K562 (cell line): Measurements from ENCODE around the gene RFWD3. TPM values are rescaled to one million over a fixed set of nuclear protein-coding genes. Genes with fewer than 3 reads are reported as not detected.

Experiments used
- ATAC-seq: fragments of 200-7000 bp; cut with Tn5 transposase; 3 replicates; pipeline ENCODE4 v1.9.1; 2020; ENCODE audit warnings: moderate library complexity
- BruUV-seq: library from RNA; stranded (reverse); fragments of 400-500 nt; replicated peaks from 2 replicates; lab custom pipeline; 2021; lab: Mats Ljungman, UMichigan
- CTCF ChIA-PET: fragments of 300-600 bp; formaldehyde crosslinking; extraction: SDS; loops from one replicate; lab custom pipeline; 2021; ENCODE audit warnings: low intra/inter-chr PET ratio; lab: Yijun Ruan, JAX
- POLR2A ChIA-PET: fragments of 300-600, 350-650 bp; sonication (Branson Sonifier 250); formaldehyde crosslinking; extraction: SDS; loops from one replicate; lab custom pipeline; 2021; ENCODE audit warnings: antibody characterized with exemption, inconsistent platforms; lab: Yijun Ruan, JAX
- DNase-seq, 4 experiments: peaks; one replicate each; pipeline versions ENCODE4 v3.0.0 to v3.0.0-alpha.2; 2011 to 2018; ENCODE audit warnings: low spot score in 3 of 4, mixed read lengths in 3 of 4; ENCODE audit errors: extremely low read depth in 1 of 4
- FAIRE-seq: peaks from 2 replicates; lab custom pipeline; 2011; peaks lifted over from hg19 to GRCh38; lab: Jason Lieb, UNC
- H2AFZ ChIP-seq: 2 replicates; pipeline ENCODE4 v1.6.0; 2011; ENCODE audit warnings: low read depth, low read length, control low read depth, inconsistent platforms
- H3K27ac ChIP-seq: fragments of 200-600 bp; 3 replicates; pipeline ENCODE4 v1.8.0; 2011; ENCODE audit warnings: low read depth, mild to moderate bottlenecking, control low read depth, inconsistent platforms, low read length, moderate library complexity, mixed read lengths; ENCODE audit errors: extremely low read depth
- H3K27me3 ChIP-seq, 2 experiments: fragments of 300-600 bp in 1 of 2; 2 replicates in 1 of 2; 3 replicates in 1 of 2; pipeline versions ENCODE4 v1.6.0 to v1.8.0; 2011; ENCODE audit warnings: inconsistent platforms in 2 of 2, low read length in 2 of 2, mild to moderate bottlenecking in 1 of 2, mixed read lengths in 1 of 2, moderate library complexity in 1 of 2; ENCODE audit not compliant: control insufficient read depth in 2 of 2, insufficient read depth in 2 of 2
- H3K36me3 ChIP-seq: fragments of 300-600 bp; 3 replicates; pipeline ENCODE4 v1.8.0; 2011; ENCODE audit warnings: mild to moderate bottlenecking, low read length, inconsistent platforms; ENCODE audit not compliant: control insufficient read depth, insufficient read depth
- H3K4me1 ChIP-seq, 2 experiments: fragments of 200-600 bp in 1 of 2; replicated peaks in 1 of 2; 2 replicates in 1 of 2; 3 replicates in 1 of 2; pipeline versions ENCODE4 v1.5.1 to v1.8.0; 2011; ENCODE audit warnings: inconsistent platforms in 2 of 2, low read length in 2 of 2, mild to moderate bottlenecking in 1 of 2, mixed read lengths in 1 of 2, moderate library complexity in 1 of 2; ENCODE audit not compliant: control insufficient read depth in 2 of 2, insufficient read depth in 2 of 2
- H3K4me2 ChIP-seq: 2 replicates; pipeline ENCODE4 v1.6.1; 2011; ENCODE audit warnings: low read length, control low read depth, inconsistent platforms, mixed read lengths; ENCODE audit not compliant: insufficient read depth
- H3K4me3 ChIP-seq: fragments of 200-600 bp; sonication (generic), shearing (Covaris generic); 2 replicates; pipeline ENCODE4 v1.5.1; 2016; ENCODE audit warnings: control low read depth, inconsistent platforms
- H3K79me2 ChIP-seq: fragments of 200-600 bp; 3 replicates; pipeline ENCODE4 v1.8.0; 2011; ENCODE audit warnings: low read length, inconsistent platforms; ENCODE audit not compliant: control insufficient read depth, insufficient read depth
- H3K9ac ChIP-seq, 2 experiments: 2 replicates each; pipeline versions ENCODE4 v1.6.0 to v1.6.1; 2011; ENCODE audit warnings: low read depth in 2 of 2, low read length in 2 of 2, control low read depth in 1 of 2, inconsistent platforms in 1 of 2, mild to moderate bottlenecking in 1 of 2, mixed read lengths in 1 of 2; ENCODE audit not compliant: insufficient read depth in 1 of 2
- H3K9me1 ChIP-seq: one replicate; pipeline ENCODE4 v1.6.0; 2011; ENCODE audit warnings: inconsistent platforms, mild to moderate bottlenecking, low read length, moderate library complexity; ENCODE audit not compliant: control insufficient read depth, insufficient read depth
- H3K9me3 ChIP-seq: replicated peaks from 2 replicates; pipeline ENCODE4 v1.5.1; 2011; ENCODE audit warnings: low read depth, low read length, inconsistent platforms; ENCODE audit not compliant: control insufficient read depth, insufficient read depth
- H4K20me1 ChIP-seq: replicated peaks from 2 replicates; pipeline ENCODE4 v1.6.1; 2011; ENCODE audit warnings: low read length, inconsistent platforms, mixed read lengths; ENCODE audit not compliant: control insufficient read depth, insufficient read depth
- BCL6 ChIP-seq: fragments of 250-450 bp; sonication (Bioruptor Pico); IDR thresholded peaks from 2 replicates; pipeline ENCODE4 v1.4.0; 2020
- CAMTA2 ChIP-seq: fragments of 250-450 bp; sonication (Bioruptor Pico); conservative IDR thresholded peaks from 2 replicates; pipeline ENCODE4 v1.5.1; 2022
- EZH2 ChIP-seq: IDR thresholded peaks from 2 replicates; pipeline ENCODE4 v1.6.1; 2012; ENCODE audit warnings: low read depth, mild to moderate bottlenecking, inconsistent platforms, low read length, borderline replicate concordance
- NFRKB ChIP-seq: fragments of 450-650 bp; IDR thresholded peaks from 2 replicates; pipeline ENCODE4 v1.6.1; 2016; ENCODE audit warnings: low read depth
- RNF2 ChIP-seq: sonication (generic); IDR thresholded peaks from 2 replicates; pipeline ENCODE4 v1.6.1; 2016
- ZFP30 ChIP-seq: fragments of 250-450 bp; sonication (Bioruptor Pico); IDR thresholded peaks from 2 replicates; pipeline ENCODE4 v1.8.0; 2022; ENCODE audit warnings: moderate library complexity, mild to moderate bottlenecking, inconsistent platforms, borderline replicate concordance
- ZNF165 ChIP-seq: fragments of 250-450 bp; sonication (Bioruptor Pico); IDR thresholded peaks from 2 replicates; pipeline ENCODE4 v1.4.0; 2020; ENCODE audit warnings: borderline replicate concordance
- ZNF197 ChIP-seq: fragments of 200-800 bp; sonication (Bioruptor generic); IDR thresholded peaks from 2 replicates; pipeline ENCODE4 v1.6.1; 2016; ENCODE audit warnings: low read depth, missing genetic modification characterization, missing compliant biosample characterization
- ZNF347 ChIP-seq: fragments of 450-650 bp; formaldehyde crosslinking; IDR thresholded peaks from 2 replicates; pipeline ENCODE4 v1.4.0; 2020; ENCODE audit warnings: low read depth, mild to moderate bottlenecking, moderate library complexity
- WGBS: fragments of 100-300 bp; shearing (Covaris generic); methylation state at CpG from one replicate; pipeline ENCODE4 v1.1.6; 2016; ENCODE audit warnings: low coverage, mixed read lengths; ENCODE audit not compliant: insufficient coverage; ENCODE audit errors: missing lambda C conversion rate; 5-methylcytosine and 5-hydroxymethylcytosine counted together
- in situ Hi-C: fragments of 300-500 bp; cut with MboI; formaldehyde crosslinking; loops from 4 replicates; pipeline ENCODE4 v1.15.0; 2018; ENCODE audit warnings: inconsistent platforms, mixed read lengths
- intact Hi-C: fragments of 100-400 bp; cut with micrococcal nuclease; formaldehyde crosslinking; loops from 2 replicates; pipeline ENCODE4 v1.14.2; 2022
- polyA plus RNA-seq, 8 experiments: library from polyadenylated mRNA; depleted of rRNA in 4 of 8; stranded (reverse) in 5 of 8; unstranded in 3 of 8; fragments of >200 nt; fragmentation: Nextera tagmentation in 2 of 8; fragmentation: Illumina TruSeq in 1 of 8; extraction: Ambion mirVana in 2 of 8; extraction: Trizol in 1 of 8; gene quantifications; 2 replicates each; pipeline versions ENCODE4 v1.2.1 to v1.2.3, GENCODE V29; 2011 to 2014; ENCODE audit warnings: inconsistent platforms in 1 of 8, missing spikeins in 1 of 8
- total RNA-seq, 7 experiments: library from RNA; depleted of rRNA in 6 of 7; stranded (reverse); fragments of >200 nt in 6 of 7; fragmentation: Illumina TruSeq in 2 of 7; extraction: Trizol in 2 of 7; gene quantifications; 2 replicates each; pipeline versions ENCODE4 v1.2.1 to v1.2.3, GENCODE V29; 2011 to 2021; ENCODE audit warnings: low replicate concordance in 1 of 7
- TF ChIP-seq, protein P1 (sequence below): fragments of 250-450 bp; sonication (Bioruptor Pico); IDR thresholded peaks from 2 replicates; pipeline ENCODE4 v1.8.0; 2021; ENCODE audit warnings: mild to moderate bottlenecking, moderate library complexity
- TF ChIP-seq, protein P2 (sequence below): sonication (generic); formaldehyde crosslinking; IDR thresholded peaks from 2 replicates; pipeline ENCODE4 v1.8.0; 2023; ENCODE audit warnings: missing genetic modification reagents, mild to moderate bottlenecking, borderline replicate concordance
- TF ChIP-seq, protein P3 (sequence below): sonication (generic); formaldehyde crosslinking; IDR thresholded peaks from 2 replicates; pipeline ENCODE4 v1.5.0; 2020; ENCODE audit warnings: missing genetic modification reagents

The RFWD3 gene
- total and polyA plus RNA-seq, 9 of the 15 experiments (the other 6 are each of a cell fraction or from before 2014, with no cell fraction given), result 20.8 to 121 (median 79.0) TPM

DNA sequence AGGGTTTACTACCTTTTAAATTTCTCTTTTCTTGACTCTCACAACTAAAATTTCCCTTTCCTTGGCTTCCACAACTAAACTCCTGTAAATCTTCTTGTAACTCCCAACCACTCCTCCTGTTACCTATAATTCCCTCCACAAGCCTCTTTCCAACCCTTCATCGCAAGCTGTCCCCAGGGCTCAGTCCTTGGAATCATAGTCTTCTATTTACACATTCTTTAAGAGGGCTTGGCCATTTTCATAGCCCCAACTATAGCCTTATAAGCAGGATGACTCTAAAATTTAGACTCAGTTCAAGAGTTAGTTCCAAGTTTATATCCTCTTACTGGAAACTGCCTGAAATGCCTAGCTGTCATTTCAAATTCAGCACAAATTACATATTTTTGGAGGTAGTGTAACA lies 83.7 kb downstream of the RFWD3 start:
- no peak for ATAC-seq
- CTCF ChIA-PET, result no interaction called here
- Histone ChIP-seq H3K9me3 (no peaks in the 10 kb centered on the region), H3K79me2 (peaks cover 68% of the 10 kb centered on the region), H3K9ac (no peak overlapping the region), H4K20me1 (peaks cover 10% of the 10 kb centered on the region), H3K9me1 (no peaks in the 10 kb centered on the region), H3K36me3 (peaks cover 3% of the 10 kb centered on the region; the same call in 1 of the 3 replicates), H3K27me3 (no peaks in the 10 kb centered on the region), H3K27ac (no peak overlapping the region), H3K4me3 (no peak overlapping the region), H3K4me2 (no peak overlapping the region)
- WGBS, result 100% methylated on average over 1 of the region's 1 CpG
- BruUV-seq, result no TSS peak
- no peak for DNase-seq
- TF ChIP-seq, protein P1, sequence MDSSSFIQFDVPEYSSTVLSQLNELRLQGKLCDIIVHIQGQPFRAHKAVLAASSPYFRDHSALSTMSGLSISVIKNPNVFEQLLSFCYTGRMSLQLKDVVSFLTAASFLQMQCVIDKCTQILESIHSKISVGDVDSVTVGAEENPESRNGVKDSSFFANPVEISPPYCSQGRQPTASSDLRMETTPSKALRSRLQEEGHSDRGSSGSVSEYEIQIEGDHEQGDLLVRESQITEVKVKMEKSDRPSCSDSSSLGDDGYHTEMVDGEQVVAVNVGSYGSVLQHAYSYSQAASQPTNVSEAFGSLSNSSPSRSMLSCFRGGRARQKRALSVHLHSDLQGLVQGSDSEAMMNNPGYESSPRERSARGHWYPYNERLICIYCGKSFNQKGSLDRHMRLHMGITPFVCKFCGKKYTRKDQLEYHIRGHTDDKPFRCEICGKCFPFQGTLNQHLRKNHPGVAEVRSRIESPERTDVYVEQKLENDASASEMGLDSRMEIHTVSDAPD (CRISPR knock-in tag), result no peak
- TF ChIP-seq ZFP30 (no peak), ZNF197 (no peak), EZH2 (no peak), ZNF165 (CRISPR knock-in tag) (no peak), RNF2 (no peak), NFRKB (no peak), CAMTA2 (CRISPR knock-in tag) (no peak), BCL6 (no peak), ZNF347 (CRISPR knock-in tag) (no peak)
- TF ChIP-seq, protein P2, sequence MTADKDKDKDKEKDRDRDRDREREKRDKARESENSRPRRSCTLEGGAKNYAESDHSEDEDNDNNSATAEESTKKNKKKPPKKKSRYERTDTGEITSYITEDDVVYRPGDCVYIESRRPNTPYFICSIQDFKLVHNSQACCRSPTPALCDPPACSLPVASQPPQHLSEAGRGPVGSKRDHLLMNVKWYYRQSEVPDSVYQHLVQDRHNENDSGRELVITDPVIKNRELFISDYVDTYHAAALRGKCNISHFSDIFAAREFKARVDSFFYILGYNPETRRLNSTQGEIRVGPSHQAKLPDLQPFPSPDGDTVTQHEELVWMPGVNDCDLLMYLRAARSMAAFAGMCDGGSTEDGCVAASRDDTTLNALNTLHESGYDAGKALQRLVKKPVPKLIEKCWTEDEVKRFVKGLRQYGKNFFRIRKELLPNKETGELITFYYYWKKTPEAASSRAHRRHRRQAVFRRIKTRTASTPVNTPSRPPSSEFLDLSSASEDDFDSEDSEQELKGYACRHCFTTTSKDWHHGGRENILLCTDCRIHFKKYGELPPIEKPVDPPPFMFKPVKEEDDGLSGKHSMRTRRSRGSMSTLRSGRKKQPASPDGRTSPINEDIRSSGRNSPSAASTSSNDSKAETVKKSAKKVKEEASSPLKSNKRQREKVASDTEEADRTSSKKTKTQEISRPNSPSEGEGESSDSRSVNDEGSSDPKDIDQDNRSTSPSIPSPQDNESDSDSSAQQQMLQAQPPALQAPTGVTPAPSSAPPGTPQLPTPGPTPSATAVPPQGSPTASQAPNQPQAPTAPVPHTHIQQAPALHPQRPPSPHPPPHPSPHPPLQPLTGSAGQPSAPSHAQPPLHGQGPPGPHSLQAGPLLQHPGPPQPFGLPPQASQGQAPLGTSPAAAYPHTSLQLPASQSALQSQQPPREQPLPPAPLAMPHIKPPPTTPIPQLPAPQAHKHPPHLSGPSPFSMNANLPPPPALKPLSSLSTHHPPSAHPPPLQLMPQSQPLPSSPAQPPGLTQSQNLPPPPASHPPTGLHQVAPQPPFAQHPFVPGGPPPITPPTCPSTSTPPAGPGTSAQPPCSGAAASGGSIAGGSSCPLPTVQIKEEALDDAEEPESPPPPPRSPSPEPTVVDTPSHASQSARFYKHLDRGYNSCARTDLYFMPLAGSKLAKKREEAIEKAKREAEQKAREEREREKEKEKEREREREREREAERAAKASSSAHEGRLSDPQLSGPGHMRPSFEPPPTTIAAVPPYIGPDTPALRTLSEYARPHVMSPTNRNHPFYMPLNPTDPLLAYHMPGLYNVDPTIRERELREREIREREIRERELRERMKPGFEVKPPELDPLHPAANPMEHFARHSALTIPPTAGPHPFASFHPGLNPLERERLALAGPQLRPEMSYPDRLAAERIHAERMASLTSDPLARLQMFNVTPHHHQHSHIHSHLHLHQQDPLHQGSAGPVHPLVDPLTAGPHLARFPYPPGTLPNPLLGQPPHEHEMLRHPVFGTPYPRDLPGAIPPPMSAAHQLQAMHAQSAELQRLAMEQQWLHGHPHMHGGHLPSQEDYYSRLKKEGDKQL, result no peak
- TF ChIP-seq, protein P3, sequence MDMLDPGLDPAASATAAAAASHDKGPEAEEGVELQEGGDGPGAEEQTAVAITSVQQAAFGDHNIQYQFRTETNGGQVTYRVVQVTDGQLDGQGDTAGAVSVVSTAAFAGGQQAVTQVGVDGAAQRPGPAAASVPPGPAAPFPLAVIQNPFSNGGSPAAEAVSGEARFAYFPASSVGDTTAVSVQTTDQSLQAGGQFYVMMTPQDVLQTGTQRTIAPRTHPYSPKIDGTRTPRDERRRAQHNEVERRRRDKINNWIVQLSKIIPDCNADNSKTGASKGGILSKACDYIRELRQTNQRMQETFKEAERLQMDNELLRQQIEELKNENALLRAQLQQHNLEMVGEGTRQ (CRISPR knock-in tag), result no peak
- TF ChIP-seq, all 486 proteins: peak for 0
- POLR2A ChIA-PET, result interaction anchor here (0.7 to 2.1 kb wide), 4 partner anchors 7 to 24 kb away, joined by 3 to 6 read pairs (median 3); partner anchors contain the start of gene GLG1
- FAIRE-seq, result no peak
- intact Hi-C loops (no loop called here), in situ Hi-C loops (no loop called here)
- H3K4me1 ChIP-seq, result peaks cover 0 to 12% of the 10 kb centered on the region in 2 experiments; a peak in 3 of 5 replicates
- no peak overlapping the region for H2AFZ ChIP-seq
